ENCODE data around the gene CFD.
A peak's percentile ranks its signal among the peaks of the same experiment; 100 is the strongest.
"Not testable (repeated sequence)": the region's sequence is repeated elsewhere in the genome, so short reads cannot be mapped to it uniquely, and the experiment has no call there.

CFD gene

DNA sequence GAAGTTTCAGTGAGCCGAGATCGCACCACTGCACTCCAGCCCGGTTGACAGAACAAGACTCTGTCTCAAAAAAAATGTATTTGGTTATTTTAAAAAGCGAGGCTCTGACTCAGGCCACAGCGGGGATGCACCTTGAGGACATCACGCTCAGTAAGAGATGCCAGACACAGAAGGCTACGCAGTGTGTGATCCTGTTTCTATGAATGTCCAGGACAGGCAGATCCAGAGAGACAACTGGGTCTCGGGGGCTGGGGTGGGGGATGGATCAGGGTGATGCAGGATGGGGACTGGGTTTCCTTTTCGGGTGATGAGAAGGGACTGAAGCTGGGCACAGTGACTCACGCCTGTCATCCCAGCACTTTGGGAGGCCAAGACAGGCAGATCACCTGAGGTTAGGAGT is 28.1 kb downstream of the CFD start:
- no peak for DNase-seq (ENCODE audit: low read depth in 1 of 2, low spot score in 1 of 2)

DNA sequence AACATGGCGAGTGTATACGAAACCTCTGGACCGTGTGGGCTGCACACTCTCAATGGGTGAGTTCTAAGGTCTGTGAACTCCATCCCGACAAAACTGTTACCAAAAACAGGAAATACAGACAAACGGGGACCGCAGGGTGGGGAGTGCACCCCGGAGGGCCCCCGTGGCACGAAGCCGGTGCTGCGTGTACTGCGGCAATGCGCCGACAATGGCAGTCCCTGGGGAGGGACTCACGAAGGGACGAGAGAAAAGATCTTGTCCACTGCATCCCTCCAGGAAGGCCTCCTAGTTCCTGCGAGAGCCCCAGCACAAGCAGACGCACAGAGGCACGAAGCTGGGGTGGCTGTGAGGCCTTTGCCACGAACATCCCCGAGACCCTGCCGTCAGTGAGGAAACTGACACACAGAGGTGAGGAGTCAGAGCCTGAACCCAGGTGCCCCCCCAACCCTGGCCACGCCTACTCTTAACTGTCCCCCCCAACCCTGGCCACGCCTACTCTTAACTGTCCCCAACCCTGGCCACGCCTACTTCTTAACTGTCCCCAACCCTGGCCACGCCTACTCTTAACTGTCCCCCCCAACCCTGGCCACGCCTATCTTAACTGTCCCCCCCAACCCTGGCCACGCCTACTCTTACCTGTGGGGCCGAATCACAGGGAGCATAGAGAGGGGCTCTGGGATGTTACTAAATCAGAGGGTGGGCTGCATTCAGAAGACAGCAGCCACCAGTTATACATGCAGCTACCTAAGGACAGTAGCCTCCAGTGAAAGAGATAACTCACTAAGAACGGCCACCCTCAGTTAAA is 29.3 kb downstream of the CFD start:
- peak in 1 of 2 donors; percentile 22 for DNase-seq (ENCODE audit: low read depth in 1 of 2, low spot score in 1 of 2)

DNA sequence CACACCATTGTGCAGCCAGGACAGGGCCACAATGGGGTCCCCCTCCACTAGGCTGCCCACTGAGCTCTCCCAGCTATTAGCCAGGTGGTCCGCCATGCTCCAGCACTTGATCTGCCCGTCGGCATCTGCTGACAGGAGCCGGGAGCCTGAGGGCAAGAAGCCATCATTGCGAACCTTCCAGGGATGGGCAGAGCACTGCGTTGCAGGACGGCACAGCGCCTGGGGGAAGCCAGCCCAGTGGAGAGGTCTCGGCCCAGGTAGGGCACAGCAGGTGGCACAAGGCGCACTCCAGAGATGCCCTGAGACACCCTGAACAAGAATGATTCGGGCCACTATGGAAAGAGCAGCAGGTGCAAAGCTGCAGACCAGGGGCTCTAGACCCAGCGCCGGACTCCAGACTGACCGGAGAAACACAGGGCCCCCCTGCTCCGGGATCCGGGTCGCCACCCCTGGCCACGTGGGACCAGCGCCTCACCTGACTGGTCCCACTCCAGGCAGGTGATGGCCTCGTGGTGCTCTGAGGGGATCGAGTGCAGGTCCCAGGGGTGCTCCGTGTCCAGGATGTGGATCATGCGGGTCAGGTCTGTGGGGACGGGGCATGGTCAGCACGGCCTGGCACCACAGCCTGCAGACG is 30.3 kb downstream of the CFD start:
- DNase-seq (ENCODE audit: low read depth in 1 of 2, low spot score in 1 of 2), result no peak

DNA sequence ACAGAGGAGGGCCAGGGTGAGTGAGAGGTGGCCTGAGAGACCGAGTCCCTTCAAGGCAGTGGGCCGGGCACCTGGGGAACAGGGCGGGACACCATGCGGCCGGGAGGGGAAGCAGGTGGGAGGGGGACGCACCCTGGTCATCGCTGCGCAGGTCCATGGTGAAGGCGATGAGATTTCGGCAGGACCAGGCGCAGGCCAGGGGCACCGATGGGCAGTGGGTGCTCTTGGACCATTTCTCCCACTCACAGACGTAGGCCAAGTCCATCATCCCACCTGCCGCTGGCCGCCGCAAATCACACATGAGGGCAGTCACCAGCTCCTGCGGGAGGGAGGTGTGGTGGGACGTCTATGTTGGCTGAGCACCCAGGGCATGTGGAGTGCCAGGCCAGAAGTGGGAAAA is 31.4 kb downstream of the CFD start:
- DNase-seq (ENCODE audit: low read depth in 1 of 2, low spot score in 1 of 2), result no peak

DNA sequence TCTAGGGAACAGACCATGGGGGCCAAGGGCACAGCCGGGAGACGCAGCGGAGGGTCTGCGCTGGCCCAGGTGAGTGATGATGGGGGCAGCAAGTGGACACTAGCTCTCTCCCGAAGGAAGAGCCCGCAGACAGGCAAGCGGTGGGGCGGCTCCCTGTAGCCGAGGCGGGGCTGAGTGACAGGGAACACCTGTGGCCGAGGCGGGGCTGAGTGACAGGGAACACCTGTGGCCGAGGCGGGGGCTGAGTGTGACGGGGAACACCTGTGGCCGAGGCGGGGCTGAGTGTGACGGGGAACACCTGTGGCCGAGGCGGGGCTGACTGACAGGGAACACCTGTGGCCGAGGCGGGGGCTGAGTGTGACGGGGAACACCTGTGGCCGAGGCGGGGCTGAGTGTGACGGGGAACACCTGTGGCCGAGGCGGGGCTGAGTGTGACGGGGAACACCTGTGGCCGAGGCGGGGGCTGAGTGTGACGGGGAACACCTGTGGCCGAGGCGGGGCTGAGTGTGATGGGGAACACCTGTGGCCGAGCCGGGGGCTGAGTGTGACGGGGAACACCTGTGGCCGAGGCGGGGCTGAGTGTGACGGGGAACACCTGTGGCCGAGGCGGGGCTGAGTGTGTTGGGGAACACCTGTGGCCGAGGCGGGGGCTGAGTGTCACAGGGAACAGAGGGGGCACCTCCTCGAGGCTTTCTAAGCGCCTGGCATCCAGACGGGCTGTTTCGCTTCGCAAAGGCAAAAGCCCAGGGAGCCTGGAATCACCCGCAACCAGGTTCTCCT is 32.1 kb downstream of the CFD start:
- not testable (repeated sequence) for DNase-seq (ENCODE audit: low read depth in 1 of 2, low spot score in 1 of 2)

DNA sequence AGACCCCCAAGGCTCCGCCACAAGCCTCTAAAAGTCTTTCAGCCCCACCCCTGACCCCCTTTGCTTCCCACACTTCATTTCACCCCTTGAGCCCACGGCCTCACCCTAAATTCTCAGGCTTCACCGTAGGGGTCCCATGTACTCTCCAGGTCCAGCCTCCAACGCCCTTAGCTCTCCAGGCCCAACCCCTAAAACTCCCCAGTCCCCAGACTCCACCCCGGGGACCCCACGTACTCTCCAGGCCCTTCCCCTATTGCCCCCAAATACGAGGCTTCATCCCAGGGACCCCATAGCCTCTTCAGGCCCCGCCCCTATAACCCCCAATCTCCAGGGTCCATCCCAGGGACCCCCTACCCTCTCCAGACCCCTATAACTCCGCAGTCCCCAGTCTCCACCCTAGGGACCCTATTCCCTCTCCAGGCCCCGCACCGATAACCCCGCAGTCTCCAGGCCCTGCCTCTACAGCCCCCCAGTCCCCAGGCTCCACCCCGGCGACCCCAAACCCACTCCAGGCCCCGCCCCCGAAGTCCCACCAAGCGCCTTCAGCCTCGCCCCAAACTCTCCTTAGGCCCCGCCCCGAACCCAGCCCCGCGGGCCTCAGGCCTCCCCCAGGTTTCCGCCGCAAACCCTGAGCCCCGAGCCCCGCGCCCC is 32.9 kb downstream of the CFD start:
- DNase-seq (ENCODE audit: low read depth in 1 of 2, low spot score in 1 of 2), result no peak

DNA sequence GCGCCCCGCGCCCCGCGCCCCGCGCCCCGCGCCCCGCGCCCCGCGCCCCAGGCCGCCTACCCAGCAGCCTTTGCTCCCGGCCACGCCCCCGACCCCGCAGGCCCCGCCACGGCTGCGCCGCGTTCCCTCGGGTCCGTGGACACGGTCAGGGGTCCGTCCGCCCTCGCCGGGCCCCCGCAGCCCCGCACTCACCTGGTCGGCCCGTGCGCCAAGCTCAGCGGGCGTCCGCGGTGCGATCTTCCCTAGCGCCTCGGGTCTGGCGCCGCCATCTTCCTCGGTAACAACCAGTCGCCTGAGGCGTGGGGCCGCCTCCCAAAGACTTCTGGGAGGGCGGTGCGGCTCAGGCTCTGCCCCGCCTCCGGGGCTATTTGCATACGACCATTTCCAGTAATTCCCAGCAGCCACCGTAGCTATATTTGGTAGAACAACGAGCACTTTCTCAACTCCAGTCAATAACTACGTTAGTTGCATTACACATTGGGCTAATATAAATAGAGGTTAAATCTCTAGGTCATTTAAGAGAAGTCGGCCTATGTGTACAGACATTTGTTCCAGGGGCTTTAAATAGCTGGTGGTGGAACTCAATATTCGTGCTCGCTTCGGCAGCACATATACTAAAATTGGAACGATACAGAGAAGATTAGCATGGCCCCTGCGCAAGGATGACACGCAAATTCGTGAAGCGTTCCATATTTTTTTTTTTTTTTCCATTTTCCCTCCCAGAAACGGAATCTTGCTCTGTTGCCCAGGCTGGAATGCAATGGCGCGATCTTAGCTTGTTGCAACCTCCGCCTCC is 33.6 kb downstream of the CFD start, which contains the start of the genes MED16 and RNU6-9:
Gene MED16, minus strand, starts transcription at position 294 of the 796 bp plus-strand sequence. CDS start 2,056 bp downstream, outside the sequence.
Gene RNU6-9, plus strand, starts transcription at position 591 of the 796 bp plus-strand sequence.
- peak; percentile 73 to 83 for DNase-seq (ENCODE audit: low read depth in 1 of 2, low spot score in 1 of 2)

DNA sequence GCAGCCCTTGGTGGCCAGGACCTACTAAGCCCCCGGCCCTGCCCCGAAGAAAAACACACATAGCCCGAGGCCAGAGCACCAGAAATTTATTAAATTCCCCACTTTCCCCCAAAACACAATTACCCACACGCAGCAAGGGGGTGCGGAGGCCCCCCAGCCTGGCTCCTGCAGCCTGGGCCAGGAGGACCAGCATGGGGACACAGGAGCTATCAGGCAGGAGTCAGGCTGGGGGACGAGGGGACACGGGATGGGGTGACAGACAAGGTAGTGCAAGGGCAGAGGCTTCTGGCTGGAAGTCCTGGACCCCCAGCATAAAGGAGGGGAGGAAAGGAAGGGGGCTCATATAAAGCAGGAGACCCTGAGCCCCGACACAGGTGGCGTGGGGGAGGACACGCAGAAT is 37.0 kb downstream of the CFD start:
- no peak for DNase-seq (ENCODE audit: low read depth in 1 of 2, low spot score in 1 of 2)

DNA sequence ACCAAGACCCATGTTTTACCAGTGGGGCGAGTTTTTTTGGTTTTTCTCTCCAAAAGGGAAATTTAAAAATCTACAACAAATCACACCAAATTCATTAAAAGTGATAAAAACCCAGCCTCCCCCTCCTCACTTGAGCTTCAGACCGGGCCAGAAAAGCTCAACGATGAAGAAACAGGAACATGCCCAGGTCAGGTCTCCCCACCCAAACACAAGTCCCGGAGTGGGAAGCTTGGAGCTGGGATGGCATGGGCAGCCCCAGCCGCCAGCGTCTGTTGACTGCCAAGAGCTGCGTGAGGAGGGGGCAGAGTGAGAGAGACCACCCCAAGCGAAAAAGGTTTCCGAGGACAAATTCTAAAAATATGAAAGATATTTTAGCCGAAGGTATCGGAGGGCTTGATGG is 37.5 kb downstream of the CFD start:
- DNase-seq (ENCODE audit: low read depth in 1 of 2, low spot score in 1 of 2), result no peak

DNA sequence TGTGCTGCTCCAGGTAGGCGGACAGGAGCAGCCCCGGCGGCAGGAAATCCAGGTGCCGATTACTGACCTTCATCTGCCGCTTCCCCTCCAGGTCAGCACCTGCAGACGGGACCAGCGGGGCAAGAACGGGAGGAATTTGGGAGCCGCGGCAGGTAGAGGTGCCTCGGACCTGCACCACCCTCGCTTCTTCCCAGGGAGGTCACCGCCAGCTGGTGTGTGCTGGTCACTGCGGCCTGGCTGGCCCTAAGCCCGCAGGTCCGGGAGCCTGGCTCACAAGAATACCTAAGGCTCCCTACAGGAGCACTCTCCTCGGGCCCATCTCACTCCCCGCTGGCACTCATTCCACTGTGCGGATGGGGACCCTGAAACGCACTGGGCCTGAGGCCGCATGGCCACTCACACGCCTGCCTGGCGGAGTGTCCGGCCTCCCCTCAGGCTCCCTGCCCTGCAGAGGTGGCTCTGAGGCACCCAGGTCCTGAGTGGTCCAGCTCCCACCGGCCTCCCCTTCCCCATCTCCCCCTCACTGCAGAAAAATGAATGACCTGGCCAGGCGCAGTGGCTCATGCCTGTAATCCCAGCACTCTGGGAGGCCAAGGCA is 38.1 kb downstream of the CFD start:
- DNase-seq (ENCODE audit: low read depth in 1 of 2, low spot score in 1 of 2), result no peak

DNA sequence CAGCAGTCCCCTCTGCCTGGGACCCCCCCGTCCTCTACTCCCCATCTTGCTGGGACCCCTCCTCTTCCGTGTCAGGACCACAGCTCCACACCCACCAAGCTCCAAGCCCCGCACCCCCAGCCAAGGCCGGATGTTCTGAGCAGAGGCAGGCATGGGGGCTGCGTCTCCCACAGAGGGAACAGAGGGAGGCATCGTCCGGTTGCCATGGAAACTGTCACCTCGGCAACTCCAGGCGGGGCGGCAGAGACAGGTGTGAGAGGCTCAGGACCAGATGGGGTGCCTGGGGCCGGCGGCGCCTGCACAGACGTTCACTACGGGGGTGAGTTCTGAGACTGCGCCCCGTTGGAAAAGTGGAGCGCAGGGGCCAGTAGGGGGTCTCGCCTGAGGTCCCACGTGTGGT is 39.2 kb downstream of the CFD start:
- no peak for DNase-seq (ENCODE audit: low read depth in 1 of 2, low spot score in 1 of 2)

DNA sequence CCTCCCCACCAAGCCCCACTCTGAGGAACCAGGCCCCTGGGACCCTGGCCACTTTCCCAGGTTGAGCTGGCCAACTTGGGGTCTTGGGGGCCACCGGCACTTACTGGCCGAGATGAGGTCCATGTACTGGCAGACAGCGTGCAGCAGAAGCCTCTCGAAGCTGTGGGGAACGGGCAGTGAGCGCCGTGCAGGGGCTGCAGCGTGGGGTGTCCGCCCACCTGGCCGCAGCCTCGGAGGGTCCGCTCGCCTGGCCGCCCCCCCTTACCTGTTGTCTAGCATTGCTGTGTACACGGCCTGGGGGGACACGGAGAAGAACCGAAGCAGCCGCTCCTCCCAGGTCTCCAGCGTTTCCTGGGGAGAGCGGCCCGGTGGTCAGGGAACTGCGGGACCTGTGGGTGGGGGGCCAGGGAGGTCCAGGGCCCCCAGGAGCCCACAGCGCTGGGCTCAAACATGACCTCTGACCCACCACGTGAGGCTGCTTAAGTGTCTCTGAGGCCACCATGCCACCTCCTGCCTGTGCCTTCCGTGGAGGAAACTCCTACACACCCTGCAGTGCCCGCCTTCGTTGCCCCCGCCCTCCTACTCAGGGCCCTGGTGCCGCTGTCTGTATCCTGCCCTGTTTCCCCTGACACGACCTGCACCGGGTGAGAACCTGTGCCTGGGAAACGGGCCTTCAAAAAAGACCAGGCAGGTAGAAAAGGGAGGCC is 40.0 kb downstream of the CFD start:
- DNase-seq (ENCODE audit: low read depth in 1 of 2, low spot score in 1 of 2), result no peak

DNA sequence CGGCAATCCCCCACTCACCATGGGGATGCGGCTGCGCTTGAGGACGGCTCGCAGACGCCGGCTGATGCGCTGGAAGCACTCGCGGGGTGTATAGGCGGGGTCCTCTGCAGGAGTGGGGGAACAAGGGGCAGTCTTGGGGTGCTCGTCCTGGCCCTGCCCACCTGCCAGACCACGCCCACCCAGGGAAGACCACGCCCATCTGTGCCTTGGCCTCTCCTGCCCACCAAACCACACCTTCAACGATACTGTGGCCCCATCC is 40.5 kb downstream of the CFD start:
- no peak for DNase-seq (ENCODE audit: low read depth in 1 of 2, low spot score in 1 of 2)

DNA sequence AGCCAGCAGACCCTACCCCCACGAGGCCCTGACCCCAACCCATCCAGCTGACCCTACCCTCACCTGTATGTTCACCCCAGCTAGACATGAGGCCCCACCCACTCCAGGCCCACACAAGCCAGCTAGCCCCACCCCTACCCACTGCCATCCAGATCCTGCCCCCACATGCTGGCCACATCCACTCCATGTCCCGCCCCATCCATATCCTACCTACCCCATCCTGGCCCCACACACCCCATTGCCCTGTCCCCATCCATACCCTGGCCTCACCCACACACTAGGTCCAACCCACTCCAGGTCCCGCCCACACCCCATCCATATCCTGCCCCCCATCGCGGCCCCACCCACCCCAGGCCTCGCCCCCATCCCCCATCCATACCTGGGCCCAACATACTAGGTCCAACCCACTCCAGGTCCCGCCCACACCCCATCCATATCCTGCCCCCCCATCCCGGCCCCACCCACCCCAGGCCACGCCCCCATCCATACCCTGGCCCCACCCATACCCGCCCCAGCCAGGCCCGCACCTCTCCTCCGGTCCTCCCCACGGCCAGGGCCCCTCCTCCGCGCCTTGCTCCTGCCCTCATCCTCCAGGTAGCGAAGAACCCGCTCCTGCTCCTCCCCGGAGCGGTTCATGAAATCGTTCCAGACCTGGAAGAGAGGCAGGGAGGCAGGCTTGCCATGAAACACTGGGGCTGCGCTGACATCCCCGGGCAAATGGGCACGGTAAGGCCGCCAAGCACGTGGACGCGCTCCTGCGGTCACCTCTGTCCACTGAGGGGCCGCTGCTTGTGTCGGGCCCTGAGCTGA is 41.0 kb downstream of the CFD start:
- DNase-seq (ENCODE audit: low read depth in 1 of 2, low spot score in 1 of 2), result no peak

DNA sequence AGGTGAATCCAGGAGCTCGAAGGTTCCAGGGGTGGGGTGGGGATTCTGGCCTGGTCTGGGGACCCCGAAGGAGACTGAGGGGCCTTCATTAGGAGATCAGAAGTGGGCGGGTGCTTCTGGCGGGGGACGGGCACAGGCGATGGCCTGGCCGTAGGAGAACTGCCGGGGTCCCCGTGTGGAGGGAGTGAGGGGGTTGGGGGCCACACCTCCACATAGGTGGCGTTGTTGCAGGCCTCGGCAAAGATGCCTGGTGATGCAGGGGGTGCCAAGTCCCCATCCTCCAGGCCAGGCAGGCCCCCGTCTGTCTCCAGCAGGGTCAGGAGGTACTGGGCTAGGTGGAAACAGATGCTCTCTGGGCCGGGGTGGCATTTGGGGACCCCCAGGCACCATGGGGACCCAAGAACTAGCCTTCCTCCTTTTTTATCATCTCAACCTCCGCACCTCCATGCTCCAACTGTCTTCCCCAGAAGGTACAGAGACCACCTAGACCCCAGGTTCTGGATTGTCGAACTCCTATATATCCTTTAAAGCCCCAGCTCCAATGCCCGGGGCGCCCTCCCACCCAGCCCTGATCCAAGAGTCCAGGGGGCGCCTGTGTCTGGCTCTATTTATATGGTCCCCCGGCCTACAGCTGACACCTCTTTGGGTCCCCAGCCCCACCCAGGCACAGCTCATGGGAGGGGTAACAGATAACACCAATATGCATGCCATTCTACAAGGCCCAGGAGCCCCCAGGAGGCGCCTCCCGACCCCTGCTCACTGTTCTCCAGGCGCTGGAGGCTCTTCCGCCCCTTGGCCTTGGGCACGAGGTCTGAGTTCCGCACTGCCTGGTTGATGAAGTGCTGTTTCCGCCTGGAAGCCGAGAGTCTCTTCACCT is 42.0 kb downstream of the CFD start:
- DNase-seq (ENCODE audit: low read depth in 1 of 2, low spot score in 1 of 2), result no peak

DNA sequence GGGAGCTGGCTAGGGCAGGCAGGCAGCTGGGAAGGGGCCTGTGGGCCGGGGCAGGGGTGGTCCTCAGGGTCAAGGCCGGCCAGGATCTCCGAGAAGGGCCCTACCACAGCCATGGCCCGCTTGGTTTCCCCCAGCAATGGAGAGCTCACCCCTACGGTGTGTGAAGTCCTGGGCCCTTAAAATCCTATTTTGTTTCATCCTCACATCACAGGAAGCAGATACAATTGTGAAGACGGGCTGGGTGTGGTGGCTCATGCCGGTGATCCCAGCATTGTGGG is 42.6 kb downstream of the CFD start:
- DNase-seq (ENCODE audit: low read depth in 1 of 2, low spot score in 1 of 2), result no peak

DNA sequence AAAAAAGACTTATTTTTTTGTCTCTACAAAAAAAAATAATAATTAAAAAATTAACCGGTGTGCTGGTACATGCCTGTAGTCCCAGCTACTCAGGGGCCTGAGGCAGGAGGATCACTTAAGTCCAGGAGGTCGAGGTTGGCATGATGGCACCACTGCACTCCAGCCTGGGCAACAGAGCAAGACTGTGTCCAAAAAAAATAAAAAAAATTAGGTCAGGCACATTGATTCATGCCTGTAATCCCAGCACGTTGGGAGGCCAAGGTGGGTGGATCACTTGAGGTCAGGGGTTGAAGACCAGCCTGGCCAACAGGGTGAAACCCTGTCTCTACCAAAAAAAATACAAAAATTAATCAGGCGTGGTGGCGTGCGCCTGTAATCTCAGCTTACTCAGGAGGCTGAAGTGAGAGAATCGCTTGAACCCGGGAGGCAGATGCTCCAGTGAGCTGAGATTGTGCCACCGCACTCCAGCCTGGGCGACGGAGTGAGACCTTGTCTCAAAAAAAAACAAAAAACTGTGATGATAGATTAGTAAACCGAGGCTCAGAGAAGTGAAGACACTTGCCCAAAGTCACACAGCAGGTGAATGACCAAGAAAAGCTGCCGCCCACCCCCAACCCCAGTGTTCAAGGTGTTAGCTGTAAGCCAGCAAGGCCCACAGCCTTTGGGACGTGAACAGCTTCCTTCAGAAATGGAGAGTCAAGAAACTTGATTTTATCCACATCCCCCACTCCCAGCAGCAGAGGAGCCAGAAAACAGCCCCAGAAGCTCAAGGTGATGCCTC is 43.2 kb downstream of the CFD start:
- DNase-seq (ENCODE audit: low read depth in 1 of 2, low spot score in 1 of 2), result no peak
